Thyroid gland (tissue), 4 donors: ENCODE data around the gene ACTR2.

ENCODE experiments used
- CTCF ChIP-seq, 6 experiments: fragments of 200-600 bp in 3 of 6; fragments of 450-650 bp in 3 of 6; sonication (generic) in 3 of 6; IDR thresholded peaks; one replicate each; pipeline ENCODE4 v1.5.1; 2016 to 2019; ENCODE audit warnings: antibody characterized with exemption in 6 of 6, mild to moderate bottlenecking in 2 of 6, inconsistent platforms in 1 of 6, moderate library complexity in 1 of 6
- POLR2A ChIP-seq, 2 donors: fragments of 450-650 bp; IDR thresholded peaks; one replicate each; pipeline ENCODE4 v1.6.1; 2017; ENCODE audit warnings: antibody characterized with exemption in 2 of 2, mild to moderate bottlenecking in 2 of 2, moderate library complexity in 1 of 2

- TF ChIP-seq CTCF (IDR thresholded peaks at IDR 0.05) (no peak), POLR2A (IDR thresholded peaks at IDR 0.05) (no peak)
These were observed 83.4 kb downstream of the ACTR2 start for GRCh38 chr2:65311049-65311448.
